HG02571 (cell line): ENCODE data around the gene MPP2.
"Not testable (repeated sequence)": the region's sequence is repeated elsewhere in the genome, so short reads cannot be mapped to it uniquely, and the experiment has no call there.

Experiments
- ATAC-seq: cut with Tn5 transposase; IDR thresholded peaks from one replicate; pipeline ENCODE4 v1.9.1; 2021; ENCODE audit warnings: mild to moderate bottlenecking, moderate library complexity; ENCODE audit not compliant: unreplicated experiment

The MPP2 gene

DNA sequence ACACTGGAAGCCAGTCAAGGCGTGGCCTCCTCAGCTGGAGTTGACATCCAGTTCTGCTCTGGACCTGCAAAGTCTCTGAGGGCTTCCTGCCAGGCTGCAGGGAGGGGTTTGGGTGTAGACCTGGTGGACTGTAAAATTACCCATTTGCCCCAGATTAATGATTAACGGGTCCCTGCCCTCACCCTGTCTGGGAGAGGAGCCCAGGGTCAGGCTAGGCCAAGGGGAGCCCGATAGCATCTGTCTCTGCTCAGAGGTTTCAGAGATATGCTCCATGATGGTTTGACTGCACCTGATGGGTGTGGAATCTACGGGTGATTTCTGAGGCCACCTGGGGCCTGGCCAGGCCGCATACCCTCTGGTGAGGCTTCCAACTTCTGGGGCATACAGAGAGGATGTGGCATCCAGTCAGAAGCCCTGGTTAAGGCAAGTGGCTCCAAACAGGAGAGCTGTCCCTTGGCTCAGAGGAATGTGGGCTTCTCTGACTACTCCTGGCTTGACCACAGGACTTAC, 23.8 kb upstream of the MPP2 start:
- ATAC-seq, result no peak

DNA sequence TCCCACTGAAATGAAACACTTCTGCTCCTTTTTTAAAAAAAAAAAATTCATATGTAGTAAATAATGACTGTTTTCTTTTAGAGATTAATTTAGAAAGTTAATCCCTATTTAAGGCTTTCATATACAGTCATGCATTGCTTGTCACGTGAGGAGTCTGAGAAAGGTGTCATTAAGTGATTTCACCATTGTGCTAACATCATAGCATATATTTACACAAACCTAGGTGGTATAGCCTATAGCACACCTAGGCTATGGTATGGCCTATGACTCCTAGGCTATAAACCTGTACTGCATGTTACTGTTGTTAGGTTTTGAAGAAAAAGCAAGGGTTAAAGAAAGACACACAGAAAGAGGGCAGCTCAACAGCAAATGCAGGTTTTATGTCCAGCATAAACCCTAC, 21.3 kb upstream of the MPP2 start:
- no peak for ATAC-seq

DNA sequence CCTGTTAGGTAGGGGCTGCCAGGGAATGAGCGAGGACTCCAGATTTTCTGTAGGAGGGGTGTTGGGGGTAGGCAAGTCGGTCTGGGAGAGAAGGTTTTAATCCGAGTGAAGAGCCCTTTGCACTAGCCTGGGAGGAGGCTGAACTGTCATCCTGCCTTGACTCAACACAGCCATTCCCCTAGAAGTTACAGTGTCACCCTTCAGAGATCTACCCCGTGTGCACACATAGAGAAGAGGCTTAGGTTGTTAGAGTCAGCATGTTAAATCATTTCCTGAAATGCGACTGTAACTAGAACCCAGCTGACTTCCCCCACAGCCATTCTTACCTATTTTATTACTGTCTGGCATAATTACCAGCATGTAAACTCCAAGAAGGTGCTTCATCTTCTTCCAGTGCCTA, 20.6 kb upstream of the MPP2 start:
- ATAC-seq, result not testable (repeated sequence)

DNA sequence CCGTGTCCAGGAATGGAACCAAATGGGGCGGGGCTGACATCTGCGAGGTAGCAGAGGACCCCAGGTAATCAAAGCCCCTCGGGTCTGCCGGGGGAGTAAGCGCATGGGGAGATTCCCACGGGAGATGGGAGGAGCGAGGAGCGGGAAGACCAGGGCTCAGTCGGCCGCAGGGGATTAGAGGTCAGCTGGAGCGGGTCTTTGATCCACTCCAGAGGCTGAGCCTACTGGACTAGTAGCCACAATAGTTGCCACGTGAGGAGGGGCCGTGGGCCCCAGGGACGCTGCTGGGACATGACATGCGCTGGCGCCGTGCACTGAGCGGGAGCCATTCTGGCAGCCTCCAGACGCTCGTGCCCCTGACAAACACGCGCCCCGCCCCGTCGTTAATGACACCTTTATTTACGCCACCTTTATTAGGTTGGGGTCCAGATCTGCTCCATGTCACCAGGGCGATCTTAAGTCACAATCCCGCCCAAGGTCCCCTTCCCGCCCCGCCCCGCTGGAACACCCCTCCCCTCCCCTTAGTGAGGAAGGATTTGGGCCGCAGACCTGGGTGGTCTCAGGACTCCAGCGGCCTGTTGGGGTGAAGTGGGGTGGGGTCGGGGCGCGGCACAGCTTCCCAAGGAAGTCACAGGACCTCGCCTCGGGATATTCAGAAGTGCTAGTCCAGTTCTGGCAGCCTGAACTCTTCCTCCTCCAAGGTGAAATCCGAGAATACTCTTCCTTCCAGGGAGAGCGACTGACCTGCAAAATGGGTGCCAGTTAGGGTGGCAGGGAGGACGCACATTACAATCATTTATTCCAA, 19.9 kb upstream of the MPP2 start:
- no peak for ATAC-seq

DNA sequence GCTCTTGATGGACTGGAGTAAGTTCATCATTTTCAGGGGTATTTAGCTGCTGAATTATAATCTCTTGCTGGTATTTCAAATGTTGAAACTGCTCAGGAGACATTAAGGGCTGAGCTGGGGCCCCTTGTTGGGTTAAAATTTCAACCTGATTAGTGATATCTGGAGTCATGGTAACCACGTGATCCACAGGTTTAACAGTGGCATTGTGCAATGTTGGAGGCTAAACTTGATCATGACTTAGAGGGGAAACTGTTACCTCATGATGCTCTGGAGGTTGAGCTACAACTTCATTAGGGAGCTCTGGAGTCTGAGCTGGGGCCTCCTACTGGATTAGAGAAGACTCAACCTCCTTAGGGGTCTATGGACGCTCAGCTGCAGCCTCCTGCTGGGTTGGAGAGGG, 17.2 kb upstream of the MPP2 start:
- no peak for ATAC-seq

DNA sequence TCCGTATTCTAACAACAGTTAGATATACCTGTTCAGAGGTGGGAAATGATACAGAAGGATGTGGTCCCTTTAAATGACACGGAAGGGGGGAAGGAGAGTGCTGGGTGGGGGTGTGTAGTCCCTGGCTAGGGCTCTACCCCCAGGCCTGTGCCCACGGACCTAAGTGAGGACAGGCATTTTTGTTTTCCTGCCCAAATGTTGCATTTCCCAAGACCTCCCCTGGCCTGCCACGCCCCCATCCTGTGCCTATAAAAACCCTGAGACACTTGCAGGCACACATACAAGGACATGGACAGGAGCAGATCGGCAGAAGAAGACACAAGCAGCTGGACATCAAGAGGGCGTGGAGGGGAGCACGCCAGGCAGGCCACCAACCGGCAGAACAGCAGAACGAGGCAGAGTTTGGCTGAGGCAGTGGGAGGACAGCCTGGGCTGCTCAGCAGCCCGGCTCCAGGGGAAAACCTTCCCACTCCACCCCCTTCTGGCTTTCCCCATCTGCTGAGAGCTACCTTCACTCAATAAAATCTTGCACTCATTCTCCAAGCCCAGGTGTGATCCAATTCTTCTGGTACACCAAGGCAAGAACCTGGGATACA, 13.3 kb upstream of the MPP2 start:
- no peak for ATAC-seq

DNA sequence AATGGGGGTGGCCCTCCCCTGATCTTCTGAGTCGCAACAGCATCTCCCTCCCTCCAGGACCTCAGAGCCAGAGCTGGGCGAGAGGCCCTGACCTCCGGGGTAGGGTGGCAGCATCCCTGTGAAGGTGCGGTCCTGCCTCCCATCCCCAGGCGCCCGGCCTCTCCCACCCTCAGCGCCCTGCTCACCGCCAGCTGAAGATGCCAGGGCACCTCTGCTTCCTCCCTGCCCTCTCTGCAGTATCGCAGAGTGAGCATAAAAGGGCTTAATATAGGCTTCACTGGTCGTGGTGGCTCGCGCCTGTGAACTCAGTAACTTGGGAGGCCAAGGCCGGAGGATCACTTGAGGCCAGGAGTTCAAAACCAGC, 10.7 kb upstream of the MPP2 start:
- ATAC-seq, result no peak

DNA sequence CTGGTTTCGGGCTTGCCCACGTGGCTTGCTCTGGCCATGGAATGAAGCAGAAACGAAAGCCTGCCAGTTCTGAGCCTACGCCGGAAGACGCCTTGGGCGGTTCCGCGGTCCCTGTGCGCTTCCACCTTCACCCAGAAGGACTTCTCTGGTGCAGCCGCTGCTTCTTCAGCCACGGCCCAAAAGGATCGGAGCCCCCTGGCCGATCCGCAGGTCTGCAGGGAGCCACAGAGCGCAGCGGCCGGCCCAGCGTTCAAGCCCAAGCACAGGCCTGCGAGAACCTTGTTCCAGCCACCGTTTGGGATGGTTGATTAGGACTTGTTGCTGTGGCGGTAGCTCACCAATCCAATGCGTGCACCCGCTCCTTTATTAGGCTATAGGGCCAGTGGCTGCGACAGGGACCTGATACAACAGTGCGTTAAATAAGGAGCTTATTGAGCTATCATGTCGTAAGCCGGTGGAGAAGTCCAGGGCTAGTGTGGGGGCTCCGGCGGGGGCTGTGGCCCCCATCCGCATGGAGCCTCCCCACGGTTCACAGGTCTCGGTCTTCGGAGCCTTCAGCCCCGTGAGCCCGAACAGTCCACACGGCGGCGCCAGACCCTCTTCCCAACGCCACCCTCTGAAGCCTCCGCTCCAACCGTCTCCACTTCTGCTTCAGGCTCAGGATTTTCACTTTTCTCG, 10.2 kb upstream of the MPP2 start:
- no peak for ATAC-seq

DNA sequence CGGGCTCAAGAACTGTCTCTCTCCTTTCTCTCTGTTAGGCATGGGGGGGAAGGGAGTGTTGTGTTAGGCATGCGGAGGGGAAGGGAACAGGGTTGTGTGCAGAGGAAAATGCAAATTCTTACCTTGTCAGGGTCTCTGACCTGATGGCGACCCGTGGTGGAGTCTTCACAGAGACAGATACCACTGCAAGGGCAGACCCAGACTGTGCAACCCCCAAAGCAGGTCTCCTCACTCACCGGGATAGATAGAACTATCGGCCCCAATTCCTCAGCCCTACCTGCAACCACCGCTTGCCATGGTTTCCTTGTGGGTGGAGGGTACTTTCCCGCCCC, 9.6 kb upstream of the MPP2 start:
- no peak for ATAC-seq

DNA sequence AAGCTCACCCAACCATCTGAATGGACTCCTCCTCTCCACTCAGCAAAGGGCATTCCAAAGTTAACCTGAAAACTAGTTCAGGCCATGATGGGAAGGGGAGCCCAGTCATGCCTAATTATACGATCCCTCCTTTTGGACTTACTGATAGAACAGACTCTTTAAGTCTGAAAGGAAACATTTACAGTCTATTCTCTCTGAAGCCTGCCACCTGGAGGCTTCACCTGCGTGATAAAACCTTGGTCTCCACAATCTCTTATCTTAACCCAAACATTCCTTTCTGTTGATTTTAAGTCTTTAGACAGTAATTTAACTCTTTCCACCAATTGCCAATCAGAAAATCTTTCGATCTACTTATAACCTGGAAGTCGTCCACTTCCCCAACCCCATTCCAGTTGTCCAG, 9.0 kb upstream of the MPP2 start:
- ATAC-seq, result no peak

DNA sequence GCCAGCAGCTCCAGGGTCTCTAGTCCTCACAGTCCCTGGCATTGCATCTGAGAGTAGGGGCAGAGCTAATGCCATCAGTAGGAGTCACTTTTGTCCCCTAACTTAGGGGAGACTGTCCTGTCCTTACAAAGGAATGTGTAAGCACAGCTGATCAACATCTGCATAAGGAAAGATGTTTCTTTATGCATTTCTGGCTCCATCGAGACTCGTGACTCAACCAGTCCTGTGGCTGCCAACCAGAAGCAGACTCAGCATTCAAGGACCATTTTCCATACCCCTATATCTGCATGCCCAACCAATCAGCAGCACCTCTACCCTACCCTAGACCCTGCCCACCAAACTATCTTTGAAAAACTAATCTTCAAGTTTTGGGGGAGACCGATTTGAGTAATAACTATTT, 8.2 kb upstream of the MPP2 start:
- ATAC-seq, result no peak

DNA sequence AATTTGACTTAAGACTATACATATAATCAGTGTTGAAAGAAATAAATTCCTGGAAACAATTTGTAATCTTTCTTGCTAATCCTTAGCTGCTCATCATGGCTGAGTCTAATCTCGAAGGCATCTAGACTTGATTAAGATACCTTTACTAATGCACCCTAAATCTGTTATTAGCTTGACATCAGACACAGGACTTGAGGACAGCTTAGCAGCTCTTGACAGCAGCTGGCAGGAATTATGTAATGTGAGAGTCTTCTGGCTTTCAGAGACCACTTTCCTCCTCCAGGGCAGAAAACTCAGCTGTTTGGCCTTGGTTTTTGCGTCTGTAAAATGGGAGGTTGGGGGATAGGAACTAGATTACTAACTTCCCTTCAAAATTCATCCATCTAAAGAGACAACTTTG, 7.1 kb upstream of the MPP2 start:
- no peak for ATAC-seq

DNA sequence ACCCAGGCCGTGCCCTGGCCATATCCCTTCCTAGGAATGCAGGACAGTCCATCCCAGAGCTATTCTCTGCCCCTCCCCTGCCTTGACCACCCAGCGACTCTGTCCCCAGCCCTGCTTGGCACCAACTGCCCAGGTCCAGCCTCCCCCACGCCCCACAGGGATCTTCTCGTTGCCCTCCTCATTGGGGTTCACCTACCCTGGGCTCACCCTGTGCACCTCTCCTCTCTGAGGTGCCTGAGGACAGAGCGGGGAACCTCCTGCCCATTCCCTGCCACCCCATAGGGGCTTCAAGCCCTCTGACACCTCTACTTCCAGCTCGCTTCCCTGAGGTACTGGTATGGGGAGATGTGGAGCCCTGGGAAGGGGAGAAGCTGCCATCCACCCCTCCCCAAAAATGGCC, 6.2 kb upstream of the MPP2 start:
- ATAC-seq, result no peak

DNA sequence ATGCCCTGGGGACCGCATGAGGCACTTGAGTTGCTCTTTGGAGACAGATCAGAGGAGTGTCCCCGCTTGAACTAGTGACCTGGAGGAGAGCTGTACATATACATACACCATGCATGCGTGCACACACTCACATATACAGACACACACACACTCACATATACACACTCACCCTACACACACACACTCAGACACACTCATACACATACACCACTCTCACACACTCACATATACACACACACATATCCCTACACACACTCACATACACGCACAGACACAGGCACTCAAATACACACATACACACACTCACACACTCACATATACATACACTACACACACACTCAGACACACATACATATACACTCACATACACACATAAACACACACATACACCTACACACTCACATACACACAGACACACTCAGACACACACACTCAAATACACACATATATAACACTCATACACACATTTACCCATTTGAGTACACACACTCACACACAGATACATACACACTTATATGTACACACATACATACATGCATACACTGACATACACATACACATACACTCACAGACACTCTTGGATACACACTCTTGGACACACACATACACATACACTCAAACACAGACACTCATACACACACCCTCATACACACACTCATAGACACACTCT, 5.4 kb upstream of the MPP2 start:
- ATAC-seq, result no peak

DNA sequence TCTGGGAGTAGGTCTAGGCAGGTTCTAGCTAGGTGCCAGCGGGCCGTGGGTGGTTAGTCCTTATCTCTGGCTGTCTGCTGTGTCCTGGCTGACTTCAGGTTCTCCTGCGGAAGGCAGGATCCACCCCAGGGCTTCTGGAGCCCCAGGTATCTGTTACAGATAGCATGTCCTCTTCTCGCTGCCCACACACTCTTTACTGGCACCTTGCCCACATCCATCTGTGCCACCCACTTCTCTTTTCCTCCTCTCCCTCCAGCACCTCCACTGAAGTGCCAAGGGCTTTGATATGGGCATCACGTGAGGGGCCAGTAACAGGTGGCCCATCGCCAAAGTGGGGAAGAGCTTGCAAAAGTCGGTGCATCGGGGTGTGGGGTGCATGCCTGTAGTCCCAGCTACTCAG, 4.6 kb upstream of the MPP2 start:
- no peak for ATAC-seq

DNA sequence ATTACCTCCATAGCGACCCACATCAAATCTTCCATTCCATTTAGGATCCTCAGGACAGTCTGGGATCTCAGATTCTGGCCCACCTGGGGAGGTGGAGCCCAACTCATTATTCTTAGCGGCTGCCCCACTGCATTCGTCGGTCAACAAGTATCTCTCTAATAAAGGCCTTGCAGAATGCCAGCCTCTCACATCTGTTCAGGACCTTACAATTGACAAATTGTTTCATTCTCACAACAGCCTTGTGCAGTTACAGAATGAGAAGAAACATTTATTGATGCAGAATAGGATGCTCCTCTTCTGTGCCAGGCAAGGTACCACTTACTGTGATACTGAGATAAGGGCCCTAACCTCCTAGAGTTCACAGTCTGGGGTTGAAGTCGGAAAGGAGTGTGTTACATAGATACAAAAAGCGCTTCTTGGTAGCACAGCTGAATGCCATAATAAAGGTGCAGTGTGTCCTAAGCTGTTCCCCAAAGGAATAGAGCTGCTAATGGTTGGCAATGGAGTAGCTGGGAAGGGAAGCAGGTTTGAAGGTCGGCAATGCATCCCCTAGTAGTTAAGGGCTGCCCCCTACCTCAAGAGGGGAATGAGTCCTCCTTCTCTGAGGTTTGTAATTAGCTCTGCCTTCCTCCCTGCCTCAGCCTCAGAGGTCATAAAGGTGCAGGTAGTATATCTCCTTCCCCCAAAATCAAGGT, 2.3 kb upstream of the MPP2 start:
- ATAC-seq, result no peak

DNA sequence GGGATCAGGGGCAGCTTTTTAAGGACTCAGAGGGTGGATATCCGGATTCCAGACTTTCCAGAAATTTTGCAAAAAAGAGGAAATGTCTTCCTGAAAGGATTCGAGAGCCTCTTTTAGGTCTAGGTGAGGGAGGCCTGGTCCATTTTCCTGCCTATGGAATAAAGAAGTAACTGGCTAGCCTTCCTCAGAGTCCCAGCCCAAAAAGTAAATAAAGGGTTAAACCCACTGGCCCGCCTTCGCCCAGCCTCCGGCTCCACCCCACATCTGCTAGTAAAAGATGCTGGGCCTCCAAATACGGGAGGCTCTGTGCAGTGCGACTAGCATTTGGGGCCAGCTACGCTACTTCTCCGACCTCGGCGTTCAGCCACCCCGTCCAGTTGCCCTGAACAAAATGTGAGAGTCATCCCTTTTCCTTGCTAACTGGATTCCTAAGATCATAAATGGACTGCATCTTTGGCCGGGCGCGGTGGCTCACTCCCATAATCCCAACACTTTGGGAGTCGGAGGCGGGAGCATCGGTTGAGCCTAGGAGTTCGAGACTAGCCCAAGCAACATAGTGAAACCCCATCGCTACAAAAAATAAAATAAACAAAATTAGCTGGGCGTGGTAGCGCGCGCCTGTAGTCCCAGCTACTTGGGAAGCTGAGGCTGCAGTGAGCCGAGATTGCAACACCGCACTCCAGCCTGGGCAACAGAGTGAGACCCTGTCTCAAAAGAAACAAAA, 824 bp upstream of the MPP2 start:
- no peak for ATAC-seq

DNA sequence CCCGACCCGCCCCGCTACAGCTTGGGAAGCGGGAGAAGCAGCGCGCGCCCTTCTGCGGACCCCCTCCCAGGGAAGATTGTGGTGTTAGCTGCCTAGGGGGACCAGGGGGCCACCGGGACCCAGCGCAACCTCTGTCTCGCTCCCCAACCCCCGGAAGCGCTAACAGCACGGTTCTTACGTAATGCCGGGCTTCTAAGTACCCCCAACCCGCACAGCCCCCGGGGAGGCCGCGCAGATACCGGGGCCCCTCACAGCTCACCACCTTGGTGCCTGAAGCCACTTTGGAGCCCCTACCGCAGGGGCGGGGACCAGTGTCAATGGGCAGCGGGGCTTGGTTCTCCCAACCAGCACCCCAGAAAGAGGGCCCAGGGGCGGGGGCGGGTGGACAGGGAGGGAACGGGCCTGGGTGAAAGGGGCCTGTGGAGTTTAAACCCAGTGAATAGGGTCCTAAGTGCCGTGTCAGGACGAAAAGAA, 348 bp downstream of the MPP2 start:
- ATAC-seq, result no peak

DNA sequence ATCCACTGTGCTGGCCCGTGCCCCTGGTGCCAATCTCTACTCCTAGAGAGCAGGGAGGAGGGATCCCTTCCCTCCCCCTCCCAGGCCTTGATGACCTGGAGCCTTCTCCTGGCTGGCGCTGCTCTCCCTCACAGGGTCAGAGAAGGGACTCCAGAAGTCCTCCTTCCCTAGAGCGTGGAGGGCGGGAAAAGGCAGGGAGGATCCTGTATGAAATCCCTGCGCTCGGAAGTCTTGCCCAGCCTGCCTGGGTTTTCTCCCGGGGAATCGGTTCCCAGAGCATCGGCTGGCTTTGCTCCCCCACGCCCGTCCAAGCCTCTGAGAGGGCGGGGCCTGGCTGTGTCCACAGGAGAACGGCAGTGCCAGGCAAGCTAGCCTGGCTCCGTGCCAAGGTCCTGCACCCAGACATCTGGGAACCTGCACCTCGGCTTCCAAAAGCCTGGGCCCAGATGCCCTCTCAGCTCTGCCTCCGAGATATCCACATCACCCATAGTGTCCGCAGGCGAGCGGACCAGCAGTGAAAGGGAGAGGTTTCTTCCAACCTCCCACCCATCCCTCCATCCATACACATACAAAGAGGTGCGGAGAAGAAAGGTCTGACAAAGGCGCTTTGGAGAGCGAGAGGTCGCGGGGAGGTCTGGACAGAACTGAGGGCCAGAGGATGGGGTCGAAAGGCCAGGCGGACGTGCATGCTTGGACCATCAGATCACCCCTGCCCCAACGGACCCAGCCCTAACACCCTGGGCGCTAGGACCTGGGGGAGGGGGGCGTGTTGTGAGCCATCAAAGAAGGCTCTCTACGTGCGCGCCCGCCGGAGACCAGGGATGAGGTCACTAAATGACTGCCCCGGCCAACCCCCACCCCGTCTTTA, 1.1 kb downstream of the MPP2 start:
- ATAC-seq, result no peak
